ENCODE measurements around the gene PGAM2.

The PGAM2 gene

GRCh38 chr7:44103566-44103922 lies 38.2 kb upstream of the PGAM2 start:
- DNase-seq (ENCODE audit: low read depth) = no peak

GRCh38 chr7:44102846-44103565 lies 37.6 kb upstream of the PGAM2 start:
- no peak for DNase-seq (ENCODE audit: low read depth)

- peak; percentile 67 for DNase-seq (ENCODE audit: low read depth)
These were observed 36.8 kb upstream of the PGAM2 start for GRCh38 chr7:44101966-44102845.

- DNase-seq (ENCODE audit: low read depth) = no peak
These were observed 36.1 kb upstream of the PGAM2 start for GRCh38 chr7:44101303-44101965.

- peak; percentile 40 for DNase-seq (ENCODE audit: low read depth)
These were observed 35.3 kb upstream of the PGAM2 start for GRCh38 chr7:44100458-44101302.

- no peak for DNase-seq (ENCODE audit: low read depth)
These were observed 34.3 kb upstream of the PGAM2 start for GRCh38 chr7:44099669-44100068.

- no peak for DNase-seq (ENCODE audit: low read depth)
These were observed 33.0 kb upstream of the PGAM2 start for GRCh38 chr7:44098092-44099068.

GRCh38 chr7:44097064-44097932 lies 31.9 kb upstream of the PGAM2 start:
- no peak for DNase-seq (ENCODE audit: low read depth)

GRCh38 chr7:44096326-44096881 lies 31.0 kb upstream of the PGAM2 start:
- no peak for DNase-seq (ENCODE audit: low read depth)

- no peak for DNase-seq (ENCODE audit: low read depth)
These were observed 30.4 kb upstream of the PGAM2 start for GRCh38 chr7:44095781-44096180.

- DNase-seq (ENCODE audit: low read depth) = no peak
These were observed 29.7 kb upstream of the PGAM2 start for GRCh38 chr7:44094883-44095592.

- no peak for DNase-seq (ENCODE audit: low read depth)
These were observed 29.0 kb upstream of the PGAM2 start for GRCh38 chr7:44094365-44094764.

- no peak for DNase-seq (ENCODE audit: low read depth)
These were observed 27.8 kb upstream of the PGAM2 start for GRCh38 chr7:44093102-44093641.

GRCh38 chr7:44087911-44088838 lies 22.8 kb upstream of the PGAM2 start:
- peak; percentile 96 for DNase-seq (ENCODE audit: low read depth)

GRCh38 chr7:44086627-44087026 lies 21.3 kb upstream of the PGAM2 start:
- no peak for DNase-seq (ENCODE audit: low read depth)

- DNase-seq (ENCODE audit: low read depth) = no peak
These were observed 20.2 kb upstream of the PGAM2 start for GRCh38 chr7:44085546-44085945.

- no peak for DNase-seq (ENCODE audit: low read depth)
These were observed 19.3 kb upstream of the PGAM2 start for GRCh38 chr7:44084701-44085100.

All from ELR (cell line).